ENCODE data around the gene ZNF333.
A peak's percentile ranks its signal among the peaks of the same experiment; 100 is the strongest.
"Not testable (repeated sequence)": the region's sequence is repeated elsewhere in the genome, so short reads cannot be mapped to it uniquely, and the experiment has no call there.

ZNF333 gene

GRCh38 chr19:14770136-14770535 lies 80.3 kb downstream of the ZNF333 start:
- no peak for DNase-seq

- no peak for DNase-seq
Observed at GRCh38 chr19:14770944-14771839, 81.3 kb downstream of the ZNF333 start.

GRCh38 chr19:14772467-14772866 lies 82.6 kb downstream of the ZNF333 start:
- no peak for DNase-seq

GRCh38 chr19:14772995-14773394 lies 83.1 kb downstream of the ZNF333 start:
- no peak for DNase-seq

GRCh38 chr19:14773722-14774121 lies 83.9 kb downstream of the ZNF333 start:
- DNase-seq = not testable (repeated sequence)

GRCh38 chr19:14774373-14774772 lies 84.5 kb downstream of the ZNF333 start:
- no peak for DNase-seq

GRCh38 chr19:14775326-14775725 lies 85.5 kb downstream of the ZNF333 start:
- DNase-seq = not testable (repeated sequence)

GRCh38 chr19:14775869-14776586 lies 86.2 kb downstream of the ZNF333 start:
- DNase-seq = peak; percentile 72

GRCh38 chr19:14777645-14778044 lies 87.8 kb downstream of the ZNF333 start:
- DNase-seq = not testable (repeated sequence)

GRCh38 chr19:14778110-14778845 lies 88.4 kb downstream of the ZNF333 start, which contains the start of gene ADGRE2:
Gene ADGRE2, minus strand, starts transcription at chr19:14778560. Its CDS starts 1,804 bp downstream, at chr19:14776756.
- not testable (repeated sequence) for DNase-seq

GRCh38 chr19:14779151-14779550 lies 89.3 kb downstream of the ZNF333 start:
- no peak for DNase-seq

GRCh38 chr19:14780622-14781225 lies 90.9 kb downstream of the ZNF333 start:
- DNase-seq = not testable (repeated sequence)

GRCh38 chr19:14781713-14782536 lies 92.1 kb downstream of the ZNF333 start:
- not testable (repeated sequence) for DNase-seq

- no peak for DNase-seq
Observed at GRCh38 chr19:14782626-14783409, 93.0 kb downstream of the ZNF333 start.
